Activated CD4-positive, alpha-beta T cell treated with anti-CD3 and anti-CD28 coated beads, Interleukin-2, amount 10 ng/mL, durations not matched to agents 24 days and 14 days (primary cell): ENCODE results near the gene GART. TPM values are rescaled to one million over a fixed set of nuclear protein-coding genes. Genes with fewer than 3 reads are reported as not detected.

Source experiments
- DNase-seq: peaks from one replicate; pipeline ENCODE4 v3.0.0; 2022
- H3K27ac Mint-ChIP-seq: one replicate; pipeline ENCODE4 v1.8.0; 2022; ENCODE audit warnings: mild to moderate bottlenecking, mixed read lengths
- H3K27me3 Mint-ChIP-seq: one replicate; pipeline ENCODE4 v1.8.0; 2022; ENCODE audit warnings: mixed read lengths
- H3K36me3 Mint-ChIP-seq: one replicate; pipeline ENCODE4 v1.8.0; 2022; ENCODE audit warnings: low read depth, mild to moderate bottlenecking, mixed read lengths
- H3K4me1 Mint-ChIP-seq: one replicate; pipeline ENCODE4 v1.8.0; 2021; ENCODE audit warnings: mixed read lengths
- H3K4me3 Mint-ChIP-seq: one replicate; pipeline ENCODE4 v1.8.0; 2022; ENCODE audit warnings: mild to moderate bottlenecking, moderate library complexity, mixed read lengths
- H3K9me3 Mint-ChIP-seq: one replicate; pipeline ENCODE4 v1.8.0; 2021; ENCODE audit warnings: mixed read lengths
- intact Hi-C: fragments of 100-400 bp; cut with micrococcal nuclease; formaldehyde crosslinking; loops from one replicate; pipeline ENCODE4 v1.15.1; 2023
- total RNA-seq: library from RNA; stranded (reverse); gene quantifications from 2 replicates; pipeline ENCODE4 v1.2.3, GENCODE V29; 2022

GART gene
- total RNA-seq, 1 donor from 2014 or later, result 221 TPM

DNA sequence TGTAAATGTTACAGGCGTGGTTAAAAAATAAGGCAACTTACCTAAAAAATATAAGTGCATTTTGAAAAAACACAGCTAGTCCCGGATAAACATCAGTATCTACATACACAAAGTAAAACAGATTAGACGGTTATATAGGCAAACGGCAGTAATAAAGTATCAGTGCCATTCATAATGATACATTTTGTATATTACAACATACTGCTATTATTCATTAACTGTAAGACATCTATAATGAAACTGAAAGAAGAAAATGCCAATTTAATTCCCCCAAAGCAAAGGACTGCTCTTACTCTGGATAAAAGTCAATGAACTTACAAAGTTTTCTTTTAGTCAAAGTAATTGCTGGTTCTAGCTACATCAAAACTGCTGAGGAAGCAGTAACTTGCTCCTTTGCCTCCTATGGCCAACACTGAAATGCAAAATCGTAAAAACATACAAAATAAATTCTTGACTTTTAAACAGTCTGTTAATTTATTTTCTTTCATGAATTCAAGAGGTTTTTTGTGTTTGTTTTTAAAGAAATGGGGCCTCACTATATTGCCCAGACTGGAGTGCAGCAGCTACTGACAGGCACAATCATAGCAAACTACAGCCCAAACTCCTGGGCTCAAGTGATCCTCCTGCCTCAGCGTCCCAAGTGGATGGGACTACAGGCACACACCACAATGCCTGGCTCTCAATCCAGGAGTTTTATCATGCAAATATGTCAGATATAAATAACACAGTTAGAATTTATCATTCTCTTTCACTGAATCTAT, 86.1 kb downstream of the GART start:
- no peaks in the 10 kb centered on the region for H3K4me1 Mint-ChIP-seq
- no peak for DNase-seq
- no peak overlapping the region for H3K4me3 Mint-ChIP-seq
- intact Hi-C loops, result no loop called here
- H3K27ac Mint-ChIP-seq, result no peak overlapping the region
- H3K27me3 Mint-ChIP-seq, result no peaks in the 10 kb centered on the region
- no peaks in the 10 kb centered on the region for H3K9me3 Mint-ChIP-seq
- peaks cover 18% of the 10 kb centered on the region for H3K36me3 Mint-ChIP-seq

Other genes with a start within 250 kb of the GART start
- gene IFNAR1, start 217.1 kb downstream of the GART start, total RNA-seq, result 19.0 and 24.0 TPM in 2 replicates
- gene IFNGR2, start 138.7 kb downstream of the GART start, total RNA-seq, result 8.5 and 9.9 TPM in 2 replicates
- 14.4 and 16.4 TPM in 2 replicates for gene TMEM50B, start 62.1 kb downstream of the GART start, total RNA-seq
- gene DNAJC28, start 50.4 kb downstream of the GART start, total RNA-seq, result 0.09 and 0.12 TPM in 2 replicates
- gene SON, start 921 bp upstream of the GART start, total RNA-seq, result 351 and 363 TPM in 2 replicates
- gene DONSON, start 46.6 kb upstream of the GART start, total RNA-seq, result 42.6 and 42.7 TPM in 2 replicates
- gene CRYZL1, start 99.6 kb upstream of the GART start, total RNA-seq, result 26.3 and 34.8 TPM in 2 replicates
- gene ITSN1, start 100.4 kb upstream of the GART start, total RNA-seq, result 4.5 and 4.8 TPM in 2 replicates